Measurements from ENCODE around the gene HTRA3. TPM values are rescaled to one million over a fixed set of nuclear protein-coding genes. Genes with fewer than 3 reads are reported as not detected.

Gene HTRA3
- total RNA-seq, 2 donors from 2014 or later: 52.6 to 55.5 TPM

DNA sequence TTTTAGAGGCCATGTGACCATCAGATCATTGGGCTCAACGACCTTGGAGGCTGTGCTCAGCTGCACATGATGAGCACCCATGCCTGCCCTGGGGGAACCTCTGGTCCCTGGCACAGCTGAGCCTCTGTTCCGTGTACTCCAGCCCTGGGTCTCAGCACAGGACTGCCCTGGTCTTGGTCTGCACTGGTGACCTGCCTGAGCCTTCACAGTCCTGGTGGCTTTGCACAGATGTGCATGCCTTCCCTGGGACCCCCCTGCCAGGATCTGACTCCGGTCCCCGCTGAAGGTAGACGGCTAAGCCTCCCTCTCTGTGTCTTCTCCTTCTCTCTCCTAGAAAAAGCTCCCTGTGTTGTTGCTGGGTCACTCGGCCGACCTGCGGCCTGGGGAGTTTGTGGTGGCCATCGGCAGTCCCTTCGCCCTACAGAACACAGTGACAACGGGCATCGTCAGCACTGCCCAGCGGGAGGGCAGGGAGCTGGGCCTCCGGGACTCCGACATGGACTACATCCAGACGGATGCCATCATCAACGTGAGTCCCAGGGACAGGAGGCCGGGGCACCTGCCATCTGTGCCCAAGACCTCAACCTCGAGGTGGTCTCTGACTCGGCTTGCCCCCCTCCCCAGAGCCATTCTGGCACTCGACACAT is 21.6 kb downstream of the HTRA3 start:
- H3K4me1 ChIP-seq (ENCODE audit: control insufficient read depth in 1 of 2, low read depth in 2 of 2): no peaks in the 10 kb centered on the region
- H3K27me3 ChIP-seq (replicated peaks; ENCODE audit: insufficient read depth): no peaks in the 10 kb centered on the region
- no peak overlapping the region for H3K27ac ChIP-seq
- ATAC-seq (ENCODE audit: insufficient number of reproducible peaks, low FRiP score, low read depth): no peak
- H3K9me3 ChIP-seq: no peaks in the 10 kb centered on the region
- H3K36me3 ChIP-seq: no peaks in the 10 kb centered on the region
- no peak for DNase-seq (ENCODE audit: low spot score)
- no peak overlapping the region for H3K4me3 ChIP-seq
- TF ChIP-seq, protein P1, sequence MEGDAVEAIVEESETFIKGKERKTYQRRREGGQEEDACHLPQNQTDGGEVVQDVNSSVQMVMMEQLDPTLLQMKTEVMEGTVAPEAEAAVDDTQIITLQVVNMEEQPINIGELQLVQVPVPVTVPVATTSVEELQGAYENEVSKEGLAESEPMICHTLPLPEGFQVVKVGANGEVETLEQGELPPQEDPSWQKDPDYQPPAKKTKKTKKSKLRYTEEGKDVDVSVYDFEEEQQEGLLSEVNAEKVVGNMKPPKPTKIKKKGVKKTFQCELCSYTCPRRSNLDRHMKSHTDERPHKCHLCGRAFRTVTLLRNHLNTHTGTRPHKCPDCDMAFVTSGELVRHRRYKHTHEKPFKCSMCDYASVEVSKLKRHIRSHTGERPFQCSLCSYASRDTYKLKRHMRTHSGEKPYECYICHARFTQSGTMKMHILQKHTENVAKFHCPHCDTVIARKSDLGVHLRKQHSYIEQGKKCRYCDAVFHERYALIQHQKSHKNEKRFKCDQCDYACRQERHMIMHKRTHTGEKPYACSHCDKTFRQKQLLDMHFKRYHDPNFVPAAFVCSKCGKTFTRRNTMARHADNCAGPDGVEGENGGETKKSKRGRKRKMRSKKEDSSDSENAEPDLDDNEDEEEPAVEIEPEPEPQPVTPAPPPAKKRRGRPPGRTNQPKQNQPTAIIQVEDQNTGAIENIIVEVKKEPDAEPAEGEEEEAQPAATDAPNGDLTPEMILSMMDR (IDR thresholded peaks at IDR 0.05): no peak

DNA sequence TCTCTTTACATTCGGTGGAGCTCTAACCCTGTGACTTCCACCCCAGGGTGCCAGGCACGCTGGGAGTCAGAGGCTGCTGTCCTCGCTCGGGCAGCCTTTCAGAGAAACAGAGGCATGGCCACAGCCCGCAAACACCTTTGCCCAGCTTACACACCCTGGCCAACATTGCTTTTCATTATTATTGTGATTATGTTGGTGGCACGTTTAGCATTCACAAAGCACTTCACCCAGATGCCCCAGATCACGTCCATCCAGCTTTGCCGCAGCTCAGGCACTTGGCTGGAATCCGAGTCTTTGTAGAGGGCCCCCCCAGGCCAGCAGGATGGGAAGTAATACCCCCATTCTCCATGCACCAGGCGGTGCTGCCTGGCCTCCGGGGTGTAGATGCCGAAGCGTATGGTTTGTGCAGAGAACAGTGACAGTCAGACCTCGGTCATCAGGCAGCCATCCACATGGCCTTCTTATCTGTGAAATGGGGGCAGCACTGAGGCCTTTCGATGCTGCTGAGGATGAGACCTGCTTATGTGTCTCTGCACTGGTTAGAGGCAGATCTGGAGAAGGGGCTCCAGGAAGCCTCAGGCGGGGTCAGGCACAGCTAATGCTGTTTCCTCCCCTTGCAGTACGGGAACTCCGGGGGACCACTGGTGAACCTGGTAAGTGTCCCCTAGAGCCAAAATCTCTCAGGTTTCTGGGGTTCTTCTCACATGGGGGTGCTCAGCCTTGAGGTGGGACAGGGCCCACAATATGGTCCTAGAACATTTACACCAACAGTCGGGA is 22.3 kb downstream of the HTRA3 start:
- Histone ChIP-seq H3K9me3 (no peaks in the 10 kb centered on the region), H3K27ac (no peak overlapping the region), H3K4me3 (no peak overlapping the region), H3K27me3 (replicated peaks; ENCODE audit: insufficient read depth) (no peaks in the 10 kb centered on the region), H3K36me3 (no peaks in the 10 kb centered on the region), H3K4me1 (ENCODE audit: control insufficient read depth in 1 of 2, low read depth in 2 of 2) (no peaks in the 10 kb centered on the region)
- ATAC-seq (ENCODE audit: insufficient number of reproducible peaks, low FRiP score, low read depth) (no peak), DNase-seq (ENCODE audit: low spot score) (no peak)
- TF ChIP-seq, protein P1 (IDR thresholded peaks at IDR 0.05): no peak

DNA sequence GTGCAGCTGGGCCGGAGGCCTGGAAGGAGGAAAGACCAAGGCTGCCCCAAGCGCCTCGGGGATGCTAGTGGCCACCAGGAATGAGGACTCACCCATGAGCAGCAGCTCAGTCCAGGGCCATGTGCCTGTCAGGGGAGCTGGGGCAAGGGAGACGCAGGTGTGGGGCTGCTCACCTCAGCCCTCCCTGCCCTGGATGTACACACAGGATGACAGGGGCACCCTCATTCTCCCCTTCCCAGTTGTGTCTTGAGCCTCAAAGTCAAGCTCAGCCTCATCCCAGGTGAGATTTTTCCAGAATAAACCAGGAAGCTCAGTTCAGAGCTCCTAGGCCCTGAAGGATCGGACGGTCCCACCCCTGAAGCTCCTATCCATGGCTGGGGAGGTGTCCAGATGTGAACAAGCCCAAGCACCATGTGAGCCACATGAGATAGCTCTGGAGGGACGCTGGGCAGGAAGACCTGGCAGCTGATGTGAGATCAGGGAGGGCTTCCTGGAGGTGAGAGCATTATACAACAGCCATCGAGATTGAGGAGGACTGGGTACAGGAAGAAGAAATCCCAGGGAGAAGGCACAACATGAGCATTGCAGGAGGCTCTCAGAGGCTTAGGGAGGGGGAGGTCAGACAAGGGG is 23.0 kb downstream of the HTRA3 start:
- H3K36me3 ChIP-seq: no peaks in the 10 kb centered on the region
- H3K27me3 ChIP-seq (replicated peaks; ENCODE audit: insufficient read depth): no peaks in the 10 kb centered on the region
- no peak overlapping the region for H3K27ac ChIP-seq
- H3K9me3 ChIP-seq: no peaks in the 10 kb centered on the region
- H3K4me1 ChIP-seq (ENCODE audit: control insufficient read depth in 1 of 2, low read depth in 2 of 2): no peaks in the 10 kb centered on the region
- DNase-seq (ENCODE audit: low spot score) (no peak), ATAC-seq (ENCODE audit: insufficient number of reproducible peaks, low FRiP score, low read depth) (no peak)
- TF ChIP-seq, protein P1 (IDR thresholded peaks at IDR 0.05): no peak
- H3K4me3 ChIP-seq: no peak overlapping the region

DNA sequence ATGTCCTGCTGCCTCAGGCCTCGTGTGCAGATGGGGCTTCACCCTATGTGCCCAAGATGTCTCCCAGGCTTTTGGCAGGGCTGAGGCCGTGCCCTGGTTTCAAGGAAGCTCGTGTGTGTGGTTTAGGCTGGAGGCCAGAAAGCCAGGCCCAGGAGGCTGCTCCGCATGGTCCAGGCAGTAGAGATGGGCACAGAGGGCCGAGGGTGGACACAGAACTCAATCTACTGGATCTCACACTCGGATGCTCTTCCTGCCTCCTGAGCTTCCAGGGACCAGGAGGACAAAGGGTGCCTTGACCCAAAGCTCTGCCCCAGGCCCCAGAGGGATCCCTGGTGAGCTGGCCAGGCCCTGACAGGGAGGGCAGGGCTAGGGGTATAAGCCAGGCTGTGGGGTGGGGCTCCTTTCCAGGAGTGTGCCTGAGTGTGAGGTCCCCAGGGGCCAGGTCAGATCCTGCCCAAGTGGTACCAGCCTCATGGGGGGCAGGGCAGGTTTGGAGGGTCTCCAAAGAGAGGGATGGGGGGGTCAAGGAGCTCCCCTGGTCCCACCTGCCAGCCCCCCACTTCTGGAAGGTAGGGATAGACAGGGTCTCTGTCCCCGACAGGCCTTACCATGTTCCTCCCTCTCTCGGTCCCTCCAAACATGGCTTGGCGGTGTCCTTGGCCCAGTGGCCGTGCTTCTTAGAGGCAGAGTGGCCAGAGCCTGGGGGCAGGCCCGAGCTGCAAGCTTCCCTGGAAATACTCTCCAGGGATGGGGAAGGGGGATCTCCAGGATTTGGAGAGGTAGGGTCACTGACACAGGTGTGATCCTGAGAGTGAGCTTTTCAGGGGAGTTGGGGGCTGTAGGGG is 23.8 kb downstream of the HTRA3 start:
- Histone ChIP-seq H3K36me3 (no peaks in the 10 kb centered on the region), H3K4me3 (no peak overlapping the region), H3K9me3 (no peaks in the 10 kb centered on the region), H3K27me3 (replicated peaks; ENCODE audit: insufficient read depth) (no peaks in the 10 kb centered on the region), H3K4me1 (ENCODE audit: control insufficient read depth in 1 of 2, low read depth in 2 of 2) (no peaks in the 10 kb centered on the region), H3K27ac (no peak overlapping the region)
- ATAC-seq (ENCODE audit: insufficient number of reproducible peaks, low FRiP score, low read depth) (no peak), DNase-seq (ENCODE audit: low spot score) (no peak)
- TF ChIP-seq, protein P1 (IDR thresholded peaks at IDR 0.05): no peak

Data from thoracic aorta (tissue), 2 donors.